ENCODE data around the gene SNX33. TPM values are rescaled to one million over a fixed set of nuclear protein-coding genes. Genes with fewer than 3 reads are reported as not detected.

SNX33 gene
- total and polyA plus RNA-seq, 2 of the 13 experiments (the other 11 are each of a cell fraction or from before 2014, with no cell fraction given) = 11.0 to 11.6 TPM

GRCh38 chr15:75647370-75648155 is at the start of gene SNX33 (continued):
- TF ChIP-seq ZNF691 (CRISPR knock-in tag; IDR thresholded peaks at IDR 0.05; ENCODE audit: borderline replicate concordance, low read depth) = no peak
- no peak for TF ChIP-seq ZNF549 (CRISPR knock-in tag; IDR thresholded peaks at IDR 0.05)
- TF ChIP-seq MED1 (CRISPR knock-in tag; IDR thresholded peaks at IDR 0.05) = peak; percentile 46
- TF ChIP-seq ZGPAT (CRISPR knock-in tag; IDR thresholded peaks at IDR 0.05) = peak; percentile 37; the same call in 1 of the 2 replicates
- no peak for TF ChIP-seq MTF2 (CRISPR knock-in tag; IDR thresholded peaks at IDR 0.05; ENCODE audit: borderline replicate concordance)
- peak; percentile 71 for TF ChIP-seq MAZ (IDR thresholded peaks at IDR 0.05; ENCODE audit: borderline replicate concordance, low read depth, low read length)
- TF ChIP-seq MAZ (CRISPR knock-in tag; IDR thresholded peaks at IDR 0.05; ENCODE audit: low read depth) = peak; percentile 80; the same call in 1 of the 2 replicates
- TF ChIP-seq ZNF530 (CRISPR knock-in tag; IDR thresholded peaks at IDR 0.05; ENCODE audit: low read depth) = no peak
- TF ChIP-seq CEBPZ (IDR thresholded peaks at IDR 0.05; ENCODE audit: low read length) = no peak
- TF ChIP-seq ZNF747 (CRISPR knock-in tag; IDR thresholded peaks at IDR 0.05; ENCODE audit: borderline replicate concordance) = no peak
- TF ChIP-seq ZNF260 (CRISPR knock-in tag; IDR thresholded peaks at IDR 0.05; ENCODE audit: borderline replicate concordance, low read depth) = no peak
- TF ChIP-seq MLXIP (CRISPR knock-in tag; IDR thresholded peaks at IDR 0.05; ENCODE audit: borderline replicate concordance) = no peak
- TF ChIP-seq ZNF746 (CRISPR knock-in tag; IDR thresholded peaks at IDR 0.05) = peak; percentile 81
- no peak; the same call in 1 of the 2 replicates for TF ChIP-seq MXD3 (CRISPR knock-in tag; IDR thresholded peaks at IDR 0.05)
- peak; percentile 80 for TF ChIP-seq PHF21A (CRISPR knock-in tag; IDR thresholded peaks at IDR 0.05)
- TF ChIP-seq ZNF558 (CRISPR knock-in tag; IDR thresholded peaks at IDR 0.05; ENCODE audit: borderline replicate concordance) = no peak
- TF ChIP-seq MED8 (CRISPR knock-in tag; IDR thresholded peaks at IDR 0.05; ENCODE audit: insufficient replicate concordance) = no peak
- no peak for TF ChIP-seq ZNF644 (CRISPR knock-in tag; IDR thresholded peaks at IDR 0.05; ENCODE audit: low read depth)
- no peak; the same call in 1 of the 2 replicates for TF ChIP-seq ZNF7 (CRISPR knock-in tag; IDR thresholded peaks at IDR 0.05)
- no peak for TF ChIP-seq IKZF1 (IDR thresholded peaks at IDR 0.05)
- no peak for TF ChIP-seq ZNF570 (CRISPR knock-in tag; IDR thresholded peaks at IDR 0.05; ENCODE audit: borderline replicate concordance)
